ENCODE data around the gene FOLR2.

GRCh38 chr11:72233773-72234513 lies 17.3 kb downstream of the FOLR2 start:
- no peak for TF ChIP-seq CTCF (IDR thresholded peaks at IDR 0.05)
- no peak for TF ChIP-seq POLR2A (IDR thresholded peaks at IDR 0.05)
